Measurements from ENCODE around the gene CYP27B1.
A peak's percentile ranks its signal among the peaks of the same experiment; 100 is the strongest.

Gene CYP27B1

GRCh38 chr12:57783466-57783801, 16.6 kb upstream of the CYP27B1 start:
- Histone ChIP-seq H3K36me3 (ENCODE audit: control insufficient read depth, insufficient read depth, low read length) (peaks cover 52% of the 10 kb centered on the region), H3K27ac (ENCODE audit: low read depth, low read length, severe bottlenecking) (no peak overlapping the region), H3K4me1 (ENCODE audit: control insufficient read depth, insufficient read depth, low read length, poor library complexity, severe bottlenecking) (peaks cover 6% of the 10 kb centered on the region), H3K9me3 (ENCODE audit: control insufficient read depth, low read length) (no peaks in the 10 kb centered on the region), H3K4me3 (ENCODE audit: extremely low read depth, insufficient read depth, low read length, poor library complexity, severe bottlenecking) (peak overlapping the region; percentile 99)
- WGBS, 2 experiments (ENCODE audit: insufficient coverage in 2 of 2): 90 to 97% methylated on average over 6 to 8 of the region's 12 CpGs

DNA sequence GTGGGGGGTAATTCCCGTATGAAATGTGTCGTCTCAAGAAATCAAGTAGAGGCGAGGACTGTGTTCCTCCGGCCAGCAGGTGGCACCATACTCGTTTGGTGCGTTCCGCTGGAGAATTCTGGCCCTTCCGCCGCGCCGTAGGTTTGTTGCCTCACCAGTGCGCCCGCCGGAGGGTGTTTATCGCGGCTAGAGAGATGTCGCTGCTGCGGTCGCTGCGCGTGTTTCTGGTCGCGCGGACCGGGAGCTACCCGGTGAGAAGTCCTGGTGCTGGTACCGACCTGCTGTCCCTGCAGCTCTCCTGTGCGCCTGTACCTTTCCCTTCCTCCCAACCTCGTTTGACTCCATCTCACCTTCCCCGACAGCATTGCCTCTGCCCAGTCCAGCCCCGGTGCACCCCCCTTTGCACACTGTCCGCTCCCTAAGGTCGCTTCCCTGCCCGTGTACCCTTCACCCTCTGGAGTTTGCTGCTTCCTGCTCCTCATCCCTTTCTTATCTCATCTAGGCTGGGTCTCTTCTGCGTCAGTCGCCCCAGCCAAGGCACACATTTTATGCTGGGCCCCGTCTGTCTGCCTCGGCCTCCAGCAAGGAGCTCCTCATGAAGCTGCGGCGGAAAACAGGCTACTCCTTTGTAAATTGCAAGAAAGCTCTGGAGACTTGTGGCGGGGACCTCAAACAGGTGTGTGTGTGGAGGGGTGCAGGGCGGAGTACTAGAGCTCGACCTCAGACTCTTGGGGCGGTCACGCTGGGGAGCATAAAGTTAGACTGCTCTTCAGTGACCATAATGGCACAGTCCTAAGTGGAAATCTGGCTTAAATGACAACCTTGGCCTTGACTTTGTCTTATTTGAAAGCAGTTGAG, 16.0 kb upstream of the CYP27B1 start, which contains the start of gene TSFM:
Gene TSFM, plus strand, starts transcription at position 180 of the 858 bp plus-strand sequence. Its CDS starts 15 bp downstream, at position 195.
- H3K4me1 ChIP-seq (ENCODE audit: control insufficient read depth, insufficient read depth, low read length, poor library complexity, severe bottlenecking): peaks cover 6% of the 10 kb centered on the region
- WGBS, 2 experiments (ENCODE audit: insufficient coverage in 2 of 2): 1% methylated on average over 42 to 43 of the region's 45 CpGs
- peak within 1 kb of the TSS; percentile 23 for H3K27ac ChIP-seq (ENCODE audit: low read depth, low read length, severe bottlenecking)
- H3K9me3 ChIP-seq (ENCODE audit: control insufficient read depth, low read length): no peaks in the 10 kb centered on the region
- H3K36me3 ChIP-seq (ENCODE audit: control insufficient read depth, insufficient read depth, low read length): peaks cover 47% of the 10 kb centered on the region
- H3K4me3 ChIP-seq (ENCODE audit: extremely low read depth, insufficient read depth, low read length, poor library complexity, severe bottlenecking): peak within 1 kb of the TSS; percentile 99

- Histone ChIP-seq H3K4me3 (ENCODE audit: extremely low read depth, insufficient read depth, low read length, poor library complexity, severe bottlenecking) (peak overlapping the region; percentile 99), H3K36me3 (ENCODE audit: control insufficient read depth, insufficient read depth, low read length) (peaks cover 40% of the 10 kb centered on the region), H3K4me1 (ENCODE audit: control insufficient read depth, insufficient read depth, low read length, poor library complexity, severe bottlenecking) (peaks cover 6% of the 10 kb centered on the region), H3K27ac (ENCODE audit: low read depth, low read length, severe bottlenecking) (no peak overlapping the region), H3K9me3 (ENCODE audit: control insufficient read depth, low read length) (no peaks in the 10 kb centered on the region)
- WGBS, 2 experiments (ENCODE audit: insufficient coverage in 2 of 2): 14% methylated on average over 2 of the region's 4 CpGs; no CpG with 5 or more reads in 1 of the 2 experiments
Measured at GRCh38 chr12:57782243-57782607, 15.3 kb upstream of the CYP27B1 start.

DNA sequence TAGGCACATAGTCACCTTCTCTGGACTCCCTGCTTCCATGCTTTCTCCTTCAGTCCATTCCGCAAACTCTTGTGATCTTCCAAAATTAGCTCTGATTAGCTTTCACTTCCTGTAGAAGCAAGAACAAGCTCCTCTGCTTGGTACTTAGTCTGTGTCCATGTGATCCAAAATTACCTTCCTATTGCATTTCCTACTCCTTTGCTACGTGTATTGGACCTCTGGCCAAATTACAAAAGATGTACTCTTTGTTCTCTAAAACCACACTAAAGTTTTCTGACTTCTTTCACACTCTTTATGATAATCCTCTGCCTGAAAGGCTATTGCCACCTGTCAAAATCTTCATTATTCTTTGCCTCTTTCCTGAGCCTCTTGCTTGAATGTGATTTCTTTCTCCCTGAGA, 14.9 kb upstream of the CYP27B1 start:
- peaks cover 6% of the 10 kb centered on the region for H3K4me1 ChIP-seq (ENCODE audit: control insufficient read depth, insufficient read depth, low read length, poor library complexity, severe bottlenecking)
- H3K4me3 ChIP-seq (ENCODE audit: extremely low read depth, insufficient read depth, low read length, poor library complexity, severe bottlenecking): no peak overlapping the region
- WGBS, 2 experiments (ENCODE audit: insufficient coverage in 2 of 2): 65 to 73% methylated on average over 2 of the region's 2 CpGs
- no peaks in the 10 kb centered on the region for H3K9me3 ChIP-seq (ENCODE audit: control insufficient read depth, low read length)
- no peak overlapping the region for H3K27ac ChIP-seq (ENCODE audit: low read depth, low read length, severe bottlenecking)
- peaks cover 36% of the 10 kb centered on the region for H3K36me3 ChIP-seq (ENCODE audit: control insufficient read depth, insufficient read depth, low read length)

DNA sequence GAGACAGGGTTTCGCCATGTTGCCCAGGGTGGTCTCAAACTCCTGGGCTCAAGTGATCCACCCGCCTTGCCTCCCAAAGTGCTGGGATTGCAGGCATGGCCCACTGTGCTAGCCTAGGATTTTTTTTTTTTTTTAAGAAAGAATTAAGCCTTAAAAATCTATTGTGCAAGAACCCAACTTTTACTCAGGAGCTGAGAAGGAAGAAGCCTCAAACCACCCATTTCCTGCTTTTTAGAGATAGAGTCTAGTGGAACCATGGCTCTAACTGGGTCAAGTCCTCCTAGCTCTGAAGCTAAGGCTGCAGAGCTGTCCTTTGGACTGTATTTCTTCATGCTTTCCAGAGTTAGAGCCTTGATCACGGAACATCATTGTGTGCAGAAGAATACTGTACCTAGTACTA, 14.4 kb upstream of the CYP27B1 start:
- 92 to 93% methylated on average over 2 of the region's 3 CpGs for WGBS, 2 experiments (ENCODE audit: insufficient coverage in 2 of 2)

DNA sequence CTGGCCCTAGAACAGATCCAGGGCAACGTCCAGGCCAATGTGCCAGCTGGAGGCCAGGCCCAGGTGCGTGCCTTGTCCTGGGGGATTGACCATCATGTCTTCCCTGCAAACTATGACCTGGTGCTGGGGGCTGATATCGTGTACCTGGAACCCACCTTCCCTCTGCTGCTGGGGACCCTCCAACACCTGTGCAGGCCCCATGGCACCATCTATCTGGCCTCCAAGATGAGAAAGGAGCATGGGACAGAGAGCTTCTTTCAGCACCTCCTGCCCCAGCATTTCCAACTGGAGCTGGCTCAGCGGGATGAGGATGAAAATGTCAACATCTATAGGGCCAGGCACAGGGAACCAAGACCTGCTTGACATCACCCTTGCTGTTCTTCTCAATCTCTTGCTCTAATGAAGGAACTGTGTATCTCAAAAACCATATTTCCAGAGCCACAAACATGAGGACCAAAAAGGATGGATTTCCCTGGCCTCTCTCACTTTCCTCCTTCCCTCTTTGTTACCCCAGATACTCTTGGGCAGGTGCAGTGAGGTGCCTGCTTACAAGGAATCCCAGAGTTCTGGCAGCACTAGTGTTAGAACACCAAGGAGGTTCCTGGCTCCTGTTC, 13.5 kb upstream of the CYP27B1 start:
- Histone ChIP-seq H3K36me3 (ENCODE audit: control insufficient read depth, insufficient read depth, low read length) (peaks cover 22% of the 10 kb centered on the region), H3K9me3 (ENCODE audit: control insufficient read depth, low read length) (no peaks in the 10 kb centered on the region), H3K4me1 (ENCODE audit: control insufficient read depth, insufficient read depth, low read length, poor library complexity, severe bottlenecking) (peaks cover 6% of the 10 kb centered on the region), H3K4me3 (ENCODE audit: extremely low read depth, insufficient read depth, low read length, poor library complexity, severe bottlenecking) (no peak overlapping the region), H3K27ac (ENCODE audit: low read depth, low read length, severe bottlenecking) (no peak overlapping the region)
- 81 to 100% methylated on average over 3 to 4 of the region's 4 CpGs for WGBS, 2 experiments (ENCODE audit: insufficient coverage in 2 of 2)

More for the DNA sequence above, 14.4 kb upstream of the CYP27B1 start:
- no peak overlapping the region for H3K27ac ChIP-seq (ENCODE audit: low read depth, low read length, severe bottlenecking)
- H3K36me3 ChIP-seq (ENCODE audit: control insufficient read depth, insufficient read depth, low read length): peaks cover 31% of the 10 kb centered on the region
- H3K9me3 ChIP-seq (ENCODE audit: control insufficient read depth, low read length): no peaks in the 10 kb centered on the region
- no peak overlapping the region for H3K4me3 ChIP-seq (ENCODE audit: extremely low read depth, insufficient read depth, low read length, poor library complexity, severe bottlenecking)
- H3K4me1 ChIP-seq (ENCODE audit: control insufficient read depth, insufficient read depth, low read length, poor library complexity, severe bottlenecking): peaks cover 6% of the 10 kb centered on the region

- Histone ChIP-seq H3K4me1 (ENCODE audit: control insufficient read depth, insufficient read depth, low read length, poor library complexity, severe bottlenecking) (peaks cover 6% of the 10 kb centered on the region), H3K27ac (ENCODE audit: low read depth, low read length, severe bottlenecking) (no peak overlapping the region), H3K9me3 (ENCODE audit: control insufficient read depth, low read length) (no peaks in the 10 kb centered on the region), H3K36me3 (ENCODE audit: control insufficient read depth, insufficient read depth, low read length) (peaks cover 16% of the 10 kb centered on the region), H3K4me3 (ENCODE audit: extremely low read depth, insufficient read depth, low read length, poor library complexity, severe bottlenecking) (no peak overlapping the region)
- WGBS, 2 experiments (ENCODE audit: insufficient coverage in 2 of 2): 88 to 100% methylated on average over 1 of the region's 1 CpG
Measured at GRCh38 chr12:57779736-57780135, 12.9 kb upstream of the CYP27B1 start.

DNA sequence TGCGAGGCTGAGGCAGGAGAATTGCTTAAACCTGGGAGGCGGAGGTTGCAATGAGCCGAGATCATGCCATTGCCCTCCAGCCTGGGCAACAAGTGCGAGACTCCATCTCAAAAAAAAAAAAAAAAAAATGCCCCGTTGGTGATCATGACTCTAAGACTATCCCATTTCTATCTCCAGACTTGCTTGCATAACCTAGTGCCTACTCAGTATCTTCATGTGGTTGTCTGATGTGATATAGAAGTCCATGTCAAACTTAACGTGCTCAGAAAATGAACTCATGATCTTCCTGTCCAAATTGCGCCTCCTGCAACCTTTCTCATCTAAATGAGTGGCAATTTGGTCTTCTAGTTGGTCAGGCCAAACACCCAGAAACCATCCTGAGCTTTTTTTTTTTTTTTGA, 11.0 kb upstream of the CYP27B1 start:
- H3K4me1 ChIP-seq (ENCODE audit: control insufficient read depth, insufficient read depth, low read length, poor library complexity, severe bottlenecking): no peaks in the 10 kb centered on the region
- no peak overlapping the region for H3K4me3 ChIP-seq (ENCODE audit: extremely low read depth, insufficient read depth, low read length, poor library complexity, severe bottlenecking)
- H3K27ac ChIP-seq (ENCODE audit: low read depth, low read length, severe bottlenecking): no peak overlapping the region
- WGBS, 2 experiments (ENCODE audit: insufficient coverage in 2 of 2): 100% methylated on average over 6 of the region's 7 CpGs; no CpG with 5 or more reads in 1 of the 2 experiments
- H3K9me3 ChIP-seq (ENCODE audit: control insufficient read depth, low read length): no peaks in the 10 kb centered on the region
- peaks cover 6% of the 10 kb centered on the region for H3K36me3 ChIP-seq (ENCODE audit: control insufficient read depth, insufficient read depth, low read length)

DNA sequence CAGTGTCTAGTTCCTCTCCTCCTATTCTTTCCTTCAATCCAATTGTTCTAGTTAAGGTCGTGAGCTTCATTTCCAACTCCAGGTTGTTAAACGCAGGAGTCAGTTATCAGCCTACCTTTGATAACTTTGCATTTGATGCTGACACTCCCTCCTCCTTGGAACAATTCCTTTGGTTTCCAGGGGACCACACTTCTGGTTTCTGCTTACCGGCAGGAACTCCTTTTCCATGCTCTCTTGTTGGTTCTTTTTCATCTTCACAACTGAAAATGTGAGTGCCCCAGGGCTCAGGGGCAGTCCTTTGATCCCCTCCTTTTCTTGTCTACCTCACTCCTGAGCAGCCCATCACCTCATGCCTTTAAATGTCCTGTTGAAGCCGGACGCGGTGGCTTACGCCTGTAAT, 10.5 kb upstream of the CYP27B1 start:
- Histone ChIP-seq H3K9me3 (ENCODE audit: control insufficient read depth, low read length) (no peaks in the 10 kb centered on the region), H3K4me1 (ENCODE audit: control insufficient read depth, insufficient read depth, low read length, poor library complexity, severe bottlenecking) (no peaks in the 10 kb centered on the region), H3K4me3 (ENCODE audit: extremely low read depth, insufficient read depth, low read length, poor library complexity, severe bottlenecking) (no peak overlapping the region), H3K27ac (ENCODE audit: low read depth, low read length, severe bottlenecking) (no peak overlapping the region), H3K36me3 (ENCODE audit: control insufficient read depth, insufficient read depth, low read length) (peaks cover 6% of the 10 kb centered on the region)
- WGBS, 2 experiments (ENCODE audit: insufficient coverage in 2 of 2): 87 to 97% methylated on average over 3 of the region's 7 CpGs

DNA sequence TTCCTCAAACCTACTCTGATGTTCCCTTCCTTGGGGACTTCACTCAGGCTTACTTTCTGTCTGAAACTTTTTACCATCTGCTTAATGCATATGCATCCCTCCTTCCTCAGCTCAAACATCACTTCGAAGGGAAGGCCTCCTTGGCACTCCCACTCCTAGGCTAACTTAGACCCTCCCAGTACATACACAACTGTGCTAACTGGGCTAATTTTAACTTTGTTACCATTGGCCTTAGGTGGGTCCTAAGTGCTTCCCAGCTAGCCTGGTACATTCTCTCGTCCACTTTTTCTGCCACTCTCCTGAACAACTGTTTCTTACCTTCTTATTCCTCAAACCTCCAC, 9.3 kb upstream of the CYP27B1 start:
- no peaks in the 10 kb centered on the region for H3K9me3 ChIP-seq (ENCODE audit: control insufficient read depth, low read length)
- WGBS, 2 experiments (ENCODE audit: insufficient coverage in 2 of 2): 85 to 100% methylated on average over 1 to 2 of the region's 2 CpGs
- no peaks in the 10 kb centered on the region for H3K4me1 ChIP-seq (ENCODE audit: control insufficient read depth, insufficient read depth, low read length, poor library complexity, severe bottlenecking)

More for the DNA sequence above, 9.3 kb upstream of the CYP27B1 start:
- Histone ChIP-seq H3K4me3 (ENCODE audit: extremely low read depth, insufficient read depth, low read length, poor library complexity, severe bottlenecking) (no peak overlapping the region), H3K36me3 (ENCODE audit: control insufficient read depth, insufficient read depth, low read length) (peaks cover 6% of the 10 kb centered on the region), H3K27ac (ENCODE audit: low read depth, low read length, severe bottlenecking) (no peak overlapping the region)
